Pancreas (tissue), 10 donors: Measurements from ENCODE around the gene WLS. TPM values are rescaled to one million over a fixed set of nuclear protein-coding genes. Genes with fewer than 3 reads are reported as not detected.
"Not testable (repeated sequence)": the region's sequence is repeated elsewhere in the genome, so short reads cannot be mapped to it uniquely, and the experiment has no call there.

Experiments
- ATAC-seq, 4 donors: fragments of 200-7000 bp; cut with Tn5 transposase; one replicate each; pipeline versions ENCODE4 v1.8.0 to v1.9.1; 2020; ENCODE audit warnings: mild to moderate bottlenecking in 4 of 4, moderate library complexity in 4 of 4
- DNase-seq, 6 donors: peaks; one replicate each; pipeline ENCODE4 v3.0.0-alpha.2; 2020
- FAIRE-seq: peaks from 2 replicates; lab custom pipeline; 2012; peaks lifted over from hg19 to GRCh38; lab: Jason Lieb, UNC
- H3K27ac ChIP-seq, 4 donors: fragments of 200-600 bp; sonication (generic); 1 replicate in 3 of 4; 2 replicates in 1 of 4; pipeline versions ENCODE4 v1.5.0 to v1.8.0; 2020
- H3K27me3 ChIP-seq, 4 donors: fragments of 200-600 bp; one replicate each; pipeline ENCODE4 v1.8.0; 2021
- H3K36me3 ChIP-seq, 3 donors: fragments of 200-600 bp; sonication (generic) in 1 of 3; one replicate each; pipeline versions ENCODE4 v1.5.0 to v1.8.0; 2020 to 2021
- H3K4me1 ChIP-seq, 3 donors: fragments of 200-600 bp; one replicate each; pipeline ENCODE4 v1.8.0; 2021
- H3K4me3 ChIP-seq, 4 donors: fragments of 200-600 bp; sonication (generic) in 2 of 4; one replicate each; pipeline versions ENCODE4 v1.5.0 to v1.8.0; 2020 to 2021
- H3K9me3 ChIP-seq, 4 donors: fragments of 200-600 bp; one replicate each; pipeline ENCODE4 v1.8.0; 2021
- CTCF ChIP-seq, 4 donors: fragments of 200-600 bp; sonication (generic) in 3 of 4; IDR thresholded peaks; one replicate each; pipeline versions ENCODE4 v1.5.0 to v1.8.0; 2021; ENCODE audit warnings: antibody characterized with exemption in 4 of 4
- WGBS, 2 donors: extraction: QIAGEN DNeasy Blood & Tissue Kit; methylation state at CpG; one replicate each; pipeline ENCODE4 v1.1.7; 2013; 5-methylcytosine and 5-hydroxymethylcytosine counted together
- intact Hi-C, 3 donors: fragments of 100-400 bp; cut with DNase I; formaldehyde crosslinking; loops; one replicate each; pipeline versions ENCODE4 v1.11.1 to v1.14.2; 2022
- polyA plus RNA-seq, 2 donors: library from polyadenylated mRNA; stranded (reverse); fragments of 200-250 nt; gene quantifications; one replicate each; pipeline ENCODE4 v1.2.3, GENCODE V29; 2013
- total RNA-seq, 6 donors: library from RNA; stranded (reverse); fragmentation: NEBNext Ultra II Directional in 4 of 6; extraction: Animal tissue kit (Norgen Biotek cat#: 25700) in 4 of 6; gene quantifications; one replicate each; pipeline versions ENCODE4 v1.2.1 to v1.2.4, GENCODE V29; 2021 to 2023
- donor health status: healthy with polysubstance abuse.
- donor health status: DM: no; HTN: no; CAD: no; lungs with moderate emphysema.
- donor health status: DM: no; HTN: no; CAD: no.
- donor health status: control.
- donor health status: control.
- donor health status: Bipolar disorder and iron deficiency.
- donor health status: DM: yes; HTN: yes; CAD: no.
- donor health status: DM: no; HTN: no; CAD: no.
- donor health status: DM: no; HTN: no; CAD: no.
- donor health status: DM: yes; HTN: yes; CAD: no.

The WLS gene
- total and polyA plus RNA-seq, 8 donors: 32.5 to 121 (median 68.8) TPM

DNA sequence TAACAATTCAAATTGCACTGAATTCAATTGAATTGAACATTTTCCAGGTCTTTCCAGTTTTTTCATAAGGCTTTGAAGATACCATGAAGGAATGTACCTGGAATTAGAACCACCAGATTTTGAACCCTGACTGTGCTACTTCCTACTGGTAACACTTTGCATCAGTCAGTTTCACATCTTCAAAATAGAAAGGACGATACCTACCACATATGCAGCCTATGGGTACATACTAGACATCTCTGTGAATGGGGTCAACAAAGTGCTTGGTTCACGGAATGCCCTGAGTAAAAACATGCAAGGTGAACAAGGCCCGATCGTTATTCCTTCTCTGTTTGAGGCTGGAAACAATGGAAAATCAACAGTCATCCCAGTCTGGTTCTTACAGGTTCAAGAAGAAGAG lies 41.2 kb upstream of the WLS start:
- intact Hi-C loops: no loop called here
- DNase-seq (no peak), FAIRE-seq (no peak), ATAC-seq (no peak)
- WGBS, 2 donors: 76 to 89% methylated on average over 4 of the region's 4 CpGs
- Histone ChIP-seq H3K4me3 (no peak overlapping the region), H3K36me3 (no peaks in the 10 kb centered on the region), H3K9me3 (no peaks in the 10 kb centered on the region), H3K27me3 (no peaks in the 10 kb centered on the region), H3K27ac (no peak overlapping the region), H3K4me1 (no peaks in the 10 kb centered on the region)
- no peak for TF ChIP-seq CTCF (IDR thresholded peaks at IDR 0.05)

DNA sequence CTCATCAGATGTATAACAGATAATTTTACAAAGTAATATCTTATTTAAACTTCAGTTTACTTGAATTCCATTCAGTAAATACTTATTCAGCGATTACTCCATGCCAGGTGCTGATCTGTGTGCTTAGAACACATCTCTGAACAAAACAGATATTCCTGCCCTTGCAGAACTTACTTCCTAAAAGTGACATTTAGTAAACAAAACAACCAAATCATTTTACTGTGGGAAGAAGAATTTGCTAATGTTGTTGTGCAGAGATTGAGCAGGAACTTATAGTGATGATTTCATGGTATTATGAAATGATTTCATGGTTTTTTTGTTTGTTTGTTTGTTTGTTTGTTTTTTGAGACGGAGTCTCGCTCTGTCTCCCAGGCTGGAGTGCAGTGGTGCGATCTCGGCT lies 39.3 kb upstream of the WLS start:
- Histone ChIP-seq H3K4me3 (no peak overlapping the region), H3K36me3 (no peaks in the 10 kb centered on the region), H3K9me3 (no peaks in the 10 kb centered on the region), H3K27ac (no peak overlapping the region), H3K4me1 (no peaks in the 10 kb centered on the region), H3K27me3 (no peaks in the 10 kb centered on the region)
- 86 to 89% methylated on average over 5 of the region's 5 CpGs for WGBS, 2 donors
- intact Hi-C loops: no loop called here
- no peak for TF ChIP-seq CTCF (IDR thresholded peaks at IDR 0.05)
- FAIRE-seq (no peak), DNase-seq (no peak), ATAC-seq (no peak)

DNA sequence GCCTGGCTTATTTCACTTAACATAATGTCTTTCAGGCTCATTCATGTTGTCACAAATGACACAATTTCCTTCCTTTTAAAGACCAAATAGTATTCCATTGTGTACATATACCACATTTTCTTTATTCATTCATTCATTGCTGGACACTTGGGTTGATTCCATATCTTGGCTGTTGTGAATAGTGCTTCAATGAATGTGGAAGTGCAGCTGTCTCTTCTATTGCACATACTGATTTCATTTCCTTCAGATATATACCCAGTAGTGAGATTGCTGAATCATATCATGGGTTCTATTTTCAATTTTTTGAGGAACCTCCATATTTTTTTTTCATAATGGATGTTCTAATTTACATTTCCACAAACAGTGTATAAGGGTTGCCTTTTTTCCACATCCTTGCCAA lies 38.6 kb upstream of the WLS start:
- TF ChIP-seq CTCF (IDR thresholded peaks at IDR 0.05): no peak
- no peaks in the 10 kb centered on the region for H3K36me3 ChIP-seq
- no peak for FAIRE-seq
- H3K4me3 ChIP-seq: no peak overlapping the region
- no peak overlapping the region for H3K27ac ChIP-seq
- DNase-seq: no peak
- intact Hi-C loops: no loop called here
- ATAC-seq: no peak
- no peaks in the 10 kb centered on the region for H3K4me1 ChIP-seq
- H3K9me3 ChIP-seq: no peaks in the 10 kb centered on the region
- no peaks in the 10 kb centered on the region for H3K27me3 ChIP-seq

DNA sequence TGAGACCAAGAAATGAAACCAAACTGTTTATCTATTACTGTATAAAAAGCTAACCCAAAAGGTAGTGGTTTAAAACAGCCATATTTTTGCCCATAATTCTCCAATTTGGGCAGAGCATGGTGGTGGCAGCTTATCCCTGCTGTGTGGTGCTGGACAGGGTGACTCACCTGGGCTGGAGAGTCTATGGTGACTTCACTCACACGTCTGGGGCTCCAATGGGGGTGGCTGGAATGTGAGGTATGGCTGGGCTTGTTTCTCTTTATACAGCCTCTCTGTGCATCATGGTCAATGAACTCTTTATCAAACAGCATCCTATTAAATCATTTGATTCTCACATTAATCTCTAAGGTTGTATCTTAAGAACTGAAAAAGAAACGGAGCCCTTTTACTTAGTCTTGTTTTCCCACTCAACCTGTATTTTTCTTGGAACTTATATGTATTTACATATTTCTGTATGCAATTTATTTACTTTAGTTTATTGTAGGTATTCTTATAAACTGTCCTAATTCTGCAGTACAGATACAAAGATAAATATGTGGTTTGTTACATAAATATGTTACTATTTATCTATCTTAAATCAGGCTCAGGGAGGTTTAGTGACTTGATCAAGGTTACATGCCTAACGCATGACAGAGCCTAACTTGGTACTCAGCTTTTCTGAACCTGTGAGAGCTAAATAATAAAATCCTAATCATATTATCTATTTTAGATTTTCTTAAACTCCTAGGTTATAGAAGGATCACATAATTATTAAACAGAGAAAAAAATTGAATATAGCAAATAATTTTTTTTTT lies 37.5 kb upstream of the WLS start:
- no peak for DNase-seq
- 46 to 68% methylated on average over 3 of the region's 3 CpGs for whole genome bisulfite sequencing, 2 donors
- no peak overlapping the region for H3K27ac ChIP-seq
- peak in 3 of 4 donors; percentile 34 to 79 (median 71) for ATAC-seq
- no peaks in the 10 kb centered on the region for H3K27me3 ChIP-seq
- no peak for FAIRE-seq
- no peaks in the 10 kb centered on the region for H3K9me3 ChIP-seq
- no peak overlapping the region for H3K4me3 ChIP-seq
- no peak for TF ChIP-seq CTCF (IDR thresholded peaks at IDR 0.05)
- no peaks in the 10 kb centered on the region for H3K4me1 ChIP-seq
- intact Hi-C loops: no loop called here
- H3K36me3 ChIP-seq: no peaks in the 10 kb centered on the region

GRCh38 chr1:68268896-68269483 lies 36.7 kb upstream of the WLS start:
- intact Hi-C loops: no loop called here
- Histone ChIP-seq H3K9me3 (no peaks in the 10 kb centered on the region), H3K27me3 (no peaks in the 10 kb centered on the region), H3K27ac (no peak overlapping the region), H3K4me1 (no peaks in the 10 kb centered on the region), H3K36me3 (no peaks in the 10 kb centered on the region), H3K4me3 (no peak overlapping the region)
- ATAC-seq (no peak), FAIRE-seq (no peak), DNase-seq (no peak)
- 54 to 56% methylated on average over 4 of the region's 4 CpGs for WGBS, 2 donors
- TF ChIP-seq CTCF (IDR thresholded peaks at IDR 0.05): no peak

DNA sequence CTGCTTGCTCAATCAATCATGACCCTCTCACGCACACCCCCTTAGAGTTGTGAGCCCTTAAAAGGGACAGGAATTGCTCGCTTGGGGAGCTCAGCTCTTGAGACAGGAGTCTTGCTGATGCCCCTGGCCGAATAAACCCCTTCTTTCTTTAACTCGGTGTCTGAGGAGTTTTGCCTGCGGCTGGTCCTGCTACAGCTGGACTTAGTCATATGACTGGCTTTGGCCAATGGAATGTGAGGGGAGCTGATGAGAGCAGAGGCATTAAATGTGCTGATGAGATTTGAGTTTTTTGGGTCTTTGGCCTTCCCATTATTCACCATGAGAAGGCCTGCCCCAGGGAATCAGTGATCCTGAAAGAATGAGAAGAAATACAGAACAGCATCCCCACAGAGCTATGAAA lies 24.5 kb upstream of the WLS start:
- H3K27me3 ChIP-seq, H3K27ac ChIP-seq, H3K36me3 ChIP-seq, H3K4me1 ChIP-seq, FAIRE-seq, DNase-seq, H3K9me3 ChIP-seq, H3K4me3 ChIP-seq, intact Hi-C loops, ATAC-seq: not testable (repeated sequence)
- 88 to 92% methylated on average over 5 of the region's 5 CpGs for WGBS, 2 donors
